ENCODE measurements around the gene MSL3B.

MSL3B gene

DNA sequence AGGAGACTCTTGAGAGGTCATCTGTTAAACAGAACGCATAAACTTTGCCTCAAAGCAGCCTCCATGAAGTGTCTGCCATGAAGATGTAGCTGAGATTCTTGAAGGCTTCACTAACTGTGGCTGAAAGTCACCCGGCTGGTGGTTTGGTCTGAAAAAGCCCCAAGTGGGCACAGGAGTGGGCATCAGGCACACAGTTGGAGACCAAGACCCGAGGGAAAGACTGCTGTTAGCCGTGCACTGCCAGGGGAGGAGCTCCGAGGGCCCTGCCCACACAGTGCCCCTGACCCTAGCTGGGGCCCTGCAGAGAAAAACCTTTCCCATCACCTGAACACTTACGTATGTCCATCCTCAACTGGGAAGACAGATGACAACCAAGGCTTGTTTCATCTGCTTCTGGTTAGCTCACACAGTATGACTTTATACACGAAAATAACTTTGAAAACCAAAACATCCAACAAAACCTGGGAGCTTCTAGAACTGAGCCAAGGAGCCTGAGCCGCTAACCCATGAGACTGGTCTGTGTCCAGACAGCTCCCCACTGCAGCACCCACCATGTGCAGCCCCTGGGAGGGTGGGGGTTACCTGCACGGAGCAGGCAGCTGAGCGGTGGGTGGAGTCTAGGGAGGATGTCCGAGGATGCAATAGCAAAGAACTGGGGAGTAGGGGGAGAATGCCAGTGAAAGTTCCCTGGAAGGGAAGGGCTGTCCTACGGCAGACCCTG, 29.3 kb downstream of the MSL3B start:
- Histone ChIP-seq H3K9me1 (ENCODE audit: control insufficient read depth, insufficient read depth, low read length) (peaks cover 3% of the 10 kb centered on the region), H4K20me1 (replicated peaks; ENCODE audit: control insufficient read depth, insufficient read depth, low read length) (peaks cover 26% of the 10 kb centered on the region), H3K9ac (ENCODE audit: insufficient read depth in 1 of 2, low read depth in 2 of 2, low read length in 2 of 2) (peak overlapping the region in 1 of 2 experiments; percentile 58; a peak in 1 of 4 replicates), H2AFZ (ENCODE audit: low read depth, low read length) (no peak overlapping the region), H3K4me3 (no peak overlapping the region), H3K27ac (ENCODE audit: extremely low read depth, low read depth, low read length) (no peak overlapping the region), H3K27me3 (ENCODE audit: control insufficient read depth in 2 of 2, insufficient read depth in 2 of 2, low read length in 2 of 2) (no peaks in the 10 kb centered on the region), H3K36me3 (ENCODE audit: control insufficient read depth, insufficient read depth, low read length) (peaks cover 98% of the 10 kb centered on the region; the same call in 2 of the 3 replicates), H3K4me2 (ENCODE audit: insufficient read depth, low read length) (no peak overlapping the region), H3K79me2 (ENCODE audit: control insufficient read depth, insufficient read depth, low read length) (peaks cover 64% of the 10 kb centered on the region), H3K4me1 (replicated peaks in 1 of 2; ENCODE audit: control insufficient read depth in 2 of 2, insufficient read depth in 2 of 2, low read length in 2 of 2) (peaks cover 0 to 5% of the 10 kb centered on the region in 2 experiments; a peak in 1 of 5 replicates), H3K9me3 (replicated peaks; ENCODE audit: control insufficient read depth, insufficient read depth, low read depth, low read length) (no peaks in the 10 kb centered on the region)
- no peak for TF ChIP-seq SRSF1 (IDR thresholded peaks at IDR 0.05; ENCODE audit: low read depth, low read length)
- TF ChIP-seq CHD1 (IDR thresholded peaks at IDR 0.05; ENCODE audit: low read length): no peak
- TF ChIP-seq MYC (IDR thresholded peaks at IDR 0.05; ENCODE audit: low read depth, low read length): no peak
- TF ChIP-seq MYC (CRISPR knock-in tag; IDR thresholded peaks at IDR 0.05; ENCODE audit: borderline replicate concordance, low read depth): no peak
- intact Hi-C loops (cut with micrococcal nuclease) (no loop called here), in situ Hi-C loops (cut with MboI) (no loop called here)
- no TSS peak for BruUV-seq (replicated peaks)
- ATAC-seq: no peak
- no peak for FAIRE-seq
- POLR2A ChIA-PET: interaction anchor here (1.0 to 1.5 kb wide), 3 partner anchors 10 to 14 kb away, joined by 3 to 6 read pairs (median 3); no protein-coding TSS in a partner anchor
- CTCF ChIA-PET (ENCODE audit: low intra/inter-chr PET ratio): no interaction called here
- no peak for DNase-seq (ENCODE audit: extremely low read depth in 1 of 4, low spot score in 3 of 4)
- 95% methylated on average over 8 of the region's 12 CpGs for WGBS (ENCODE audit: insufficient coverage, low coverage, missing lambda C conversion rate)

DNA sequence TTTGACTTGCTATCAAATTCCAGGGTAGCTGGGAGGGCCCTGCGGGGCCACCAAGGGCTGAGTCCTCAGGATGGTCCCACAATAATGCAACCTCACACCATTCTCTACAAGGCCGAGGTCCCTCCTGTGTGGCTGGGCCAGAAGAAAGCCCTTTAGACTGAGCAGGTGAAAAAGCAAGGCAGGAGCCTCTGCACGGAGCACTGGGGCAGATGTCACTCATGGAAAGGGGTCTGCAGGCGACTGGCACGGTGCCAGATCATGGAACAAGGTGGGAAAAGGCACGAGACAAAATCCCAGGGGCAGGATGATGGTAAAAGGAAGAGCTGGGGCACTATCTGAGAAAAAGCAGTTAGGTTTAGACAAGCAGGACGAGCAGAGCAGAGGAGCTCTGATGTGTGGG, 29.9 kb downstream of the MSL3B start:
- Histone ChIP-seq H3K4me3 (no peak overlapping the region), H3K36me3 (ENCODE audit: control insufficient read depth, insufficient read depth, low read length) (peaks cover 92% of the 10 kb centered on the region; the same call in 2 of the 3 replicates), H3K4me2 (ENCODE audit: insufficient read depth, low read length) (no peak overlapping the region), H3K9me1 (ENCODE audit: control insufficient read depth, insufficient read depth, low read length) (peaks cover 3% of the 10 kb centered on the region), H3K27me3 (ENCODE audit: control insufficient read depth in 2 of 2, insufficient read depth in 2 of 2, low read length in 2 of 2) (no peaks in the 10 kb centered on the region), H3K9me3 (replicated peaks; ENCODE audit: control insufficient read depth, insufficient read depth, low read depth, low read length) (no peaks in the 10 kb centered on the region), H3K79me2 (ENCODE audit: control insufficient read depth, insufficient read depth, low read length) (peaks cover 58% of the 10 kb centered on the region), H4K20me1 (replicated peaks; ENCODE audit: control insufficient read depth, insufficient read depth, low read length) (peaks cover 26% of the 10 kb centered on the region), H3K9ac (ENCODE audit: insufficient read depth in 1 of 2, low read depth in 2 of 2, low read length in 2 of 2) (no peak overlapping the region), H2AFZ (ENCODE audit: low read depth, low read length) (no peak overlapping the region), H3K27ac (ENCODE audit: extremely low read depth, low read depth, low read length) (no peak overlapping the region), H3K4me1 (replicated peaks in 1 of 2; ENCODE audit: control insufficient read depth in 2 of 2, insufficient read depth in 2 of 2, low read length in 2 of 2) (peaks cover 0 to 5% of the 10 kb centered on the region in 2 experiments; a peak in 2 of 5 replicates)
- POLR2A ChIA-PET: interaction anchor here (1.0 to 1.5 kb wide), 4 partner anchors 9 to 14 kb away, joined by 3 to 6 read pairs (median 4); no protein-coding TSS in a partner anchor
- FAIRE-seq (no peak), ATAC-seq (no peak), DNase-seq (ENCODE audit: extremely low read depth in 1 of 4, low spot score in 3 of 4) (no peak)
- intact Hi-C loops (cut with micrococcal nuclease): no loop called here
- BruUV-seq (replicated peaks): no TSS peak
- in situ Hi-C loops (cut with MboI): no loop called here
- CTCF ChIA-PET (ENCODE audit: low intra/inter-chr PET ratio): no interaction called here
- 88% methylated on average over 4 of the region's 7 CpGs for WGBS (ENCODE audit: insufficient coverage, low coverage, missing lambda C conversion rate)
- TF ChIP-seq ZNF217 (CRISPR knock-in tag; IDR thresholded peaks at IDR 0.05) (no peak), POLR2AphosphoS5 (IDR thresholded peaks at IDR 0.05; ENCODE audit: control insufficient read depth, insufficient read depth, low read depth, low read length) (peak; percentile 19; the same call in 1 of the 2 replicates), NFIC (IDR thresholded peaks at IDR 0.05) (peak; percentile 93)
- TF ChIP-seq, protein P1, sequence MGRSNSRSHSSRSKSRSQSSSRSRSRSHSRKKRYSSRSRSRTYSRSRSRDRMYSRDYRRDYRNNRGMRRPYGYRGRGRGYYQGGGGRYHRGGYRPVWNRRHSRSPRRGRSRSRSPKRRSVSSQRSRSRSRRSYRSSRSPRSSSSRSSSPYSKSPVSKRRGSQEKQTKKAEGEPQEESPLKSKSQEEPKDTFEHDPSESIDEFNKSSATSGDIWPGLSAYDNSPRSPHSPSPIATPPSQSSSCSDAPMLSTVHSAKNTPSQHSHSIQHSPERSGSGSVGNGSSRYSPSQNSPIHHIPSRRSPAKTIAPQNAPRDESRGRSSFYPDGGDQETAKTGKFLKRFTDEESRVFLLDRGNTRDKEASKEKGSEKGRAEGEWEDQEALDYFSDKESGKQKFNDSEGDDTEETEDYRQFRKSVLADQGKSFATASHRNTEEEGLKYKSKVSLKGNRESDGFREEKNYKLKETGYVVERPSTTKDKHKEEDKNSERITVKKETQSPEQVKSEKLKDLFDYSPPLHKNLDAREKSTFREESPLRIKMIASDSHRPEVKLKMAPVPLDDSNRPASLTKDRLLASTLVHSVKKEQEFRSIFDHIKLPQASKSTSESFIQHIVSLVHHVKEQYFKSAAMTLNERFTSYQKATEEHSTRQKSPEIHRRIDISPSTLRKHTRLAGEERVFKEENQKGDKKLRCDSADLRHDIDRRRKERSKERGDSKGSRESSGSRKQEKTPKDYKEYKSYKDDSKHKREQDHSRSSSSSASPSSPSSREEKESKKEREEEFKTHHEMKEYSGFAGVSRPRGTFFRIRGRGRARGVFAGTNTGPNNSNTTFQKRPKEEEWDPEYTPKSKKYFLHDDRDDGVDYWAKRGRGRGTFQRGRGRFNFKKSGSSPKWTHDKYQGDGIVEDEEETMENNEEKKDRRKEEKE (IDR thresholded peaks at IDR 0.05; ENCODE audit: borderline replicate concordance in 1 of 2, control insufficient read depth in 1 of 2, low read depth in 2 of 2, low read length in 1 of 2): no peak
- TF ChIP-seq, protein P2, sequence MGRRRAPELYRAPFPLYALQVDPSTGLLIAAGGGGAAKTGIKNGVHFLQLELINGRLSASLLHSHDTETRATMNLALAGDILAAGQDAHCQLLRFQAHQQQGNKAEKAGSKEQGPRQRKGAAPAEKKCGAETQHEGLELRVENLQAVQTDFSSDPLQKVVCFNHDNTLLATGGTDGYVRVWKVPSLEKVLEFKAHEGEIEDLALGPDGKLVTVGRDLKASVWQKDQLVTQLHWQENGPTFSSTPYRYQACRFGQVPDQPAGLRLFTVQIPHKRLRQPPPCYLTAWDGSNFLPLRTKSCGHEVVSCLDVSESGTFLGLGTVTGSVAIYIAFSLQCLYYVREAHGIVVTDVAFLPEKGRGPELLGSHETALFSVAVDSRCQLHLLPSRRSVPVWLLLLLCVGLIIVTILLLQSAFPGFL (CRISPR knock-in tag; IDR thresholded peaks at IDR 0.05): no peak
- TF ChIP-seq, protein P3, sequence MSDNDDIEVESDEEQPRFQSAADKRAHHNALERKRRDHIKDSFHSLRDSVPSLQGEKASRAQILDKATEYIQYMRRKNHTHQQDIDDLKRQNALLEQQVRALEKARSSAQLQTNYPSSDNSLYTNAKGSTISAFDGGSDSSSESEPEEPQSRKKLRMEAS (CRISPR knock-in tag; IDR thresholded peaks at IDR 0.05): no peak

Data from K562 (cell line).